Epidermal melanocyte (primary cell): ENCODE results near the gene IGFL4.

Experiments used
- DNase-seq: peaks from one replicate; pipeline ENCODE4 v3.0.0; 2011; ENCODE audit warnings: low spot score; ENCODE audit not compliant: insufficient read length

Gene IGFL4

DNA sequence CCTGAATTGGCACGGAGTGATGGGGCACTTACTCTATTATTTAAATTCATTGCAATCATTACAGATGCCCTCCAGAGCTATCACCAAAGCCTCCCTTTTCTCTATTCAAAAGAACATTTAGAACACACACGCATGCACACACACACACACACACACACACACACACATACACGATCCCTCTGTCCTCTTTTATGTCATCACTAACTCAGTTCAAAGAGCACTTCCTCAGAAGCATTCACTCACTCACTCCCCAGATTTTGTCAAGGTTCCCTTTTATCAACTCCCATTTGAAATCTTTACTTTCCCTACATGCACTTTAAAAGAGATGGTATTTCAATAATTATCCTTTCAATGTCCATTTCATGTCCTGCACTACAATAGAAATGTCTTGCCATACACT lies 22.4 kb upstream of the IGFL4 start:
- DNase-seq = no peak

DNA sequence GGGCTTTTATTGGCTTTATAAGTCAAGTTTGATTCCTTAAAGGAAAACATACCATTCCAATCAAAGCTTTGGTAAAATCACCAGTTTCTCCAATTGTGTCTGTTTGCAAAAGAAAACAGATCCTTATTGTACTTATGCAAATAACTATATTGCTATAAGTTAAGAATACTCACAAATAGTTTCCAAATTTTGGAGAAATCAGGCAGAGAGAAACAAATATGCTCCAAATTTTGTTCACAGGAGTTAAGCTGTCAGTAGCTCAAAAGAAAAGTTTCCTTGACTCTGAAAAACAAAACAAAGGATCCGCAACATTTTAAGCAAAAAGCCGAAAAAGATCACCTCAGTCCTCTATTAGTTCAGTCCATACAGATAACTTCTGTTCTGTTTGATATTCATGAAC lies 19.2 kb upstream of the IGFL4 start:
- no peak for DNase-seq

DNA sequence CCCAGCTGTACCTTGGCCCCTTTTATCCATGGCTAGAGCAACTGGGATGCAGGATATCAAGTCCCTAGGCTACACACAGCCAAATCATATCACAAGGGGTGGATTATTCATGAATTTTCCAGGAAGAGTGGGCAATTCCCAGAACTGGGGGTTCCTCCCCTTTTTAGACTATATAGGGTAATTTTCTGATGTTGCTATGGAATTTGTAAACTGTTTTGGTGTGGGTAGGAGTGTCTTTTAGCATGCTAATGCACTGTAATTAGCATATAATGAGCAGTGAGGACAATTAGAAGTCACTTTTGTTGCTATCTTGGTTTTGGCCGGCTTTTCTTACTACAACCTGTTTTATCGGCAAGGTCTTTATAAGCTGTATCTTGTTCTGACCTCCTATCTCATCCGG lies 18.0 kb upstream of the IGFL4 start:
- no peak for DNase-seq

DNA sequence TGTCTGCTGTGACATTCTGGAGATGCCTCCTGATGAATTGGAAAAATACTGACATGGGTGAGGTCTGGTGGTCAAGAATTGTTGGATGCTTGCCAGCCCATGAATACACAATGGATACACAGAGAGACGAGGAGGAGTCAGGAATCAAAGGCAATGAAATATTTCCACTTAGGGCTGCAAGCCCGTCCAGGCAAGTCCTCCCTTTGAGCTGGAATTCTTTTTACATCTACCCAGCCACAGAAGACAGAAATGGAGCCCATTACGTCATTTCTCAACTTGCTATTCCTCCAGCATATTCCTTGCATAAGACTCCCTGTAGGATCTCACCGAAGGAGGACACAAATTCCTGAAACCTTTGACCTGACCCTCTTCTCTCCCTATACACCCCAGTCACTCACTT lies 15.7 kb upstream of the IGFL4 start:
- no peak for DNase-seq

DNA sequence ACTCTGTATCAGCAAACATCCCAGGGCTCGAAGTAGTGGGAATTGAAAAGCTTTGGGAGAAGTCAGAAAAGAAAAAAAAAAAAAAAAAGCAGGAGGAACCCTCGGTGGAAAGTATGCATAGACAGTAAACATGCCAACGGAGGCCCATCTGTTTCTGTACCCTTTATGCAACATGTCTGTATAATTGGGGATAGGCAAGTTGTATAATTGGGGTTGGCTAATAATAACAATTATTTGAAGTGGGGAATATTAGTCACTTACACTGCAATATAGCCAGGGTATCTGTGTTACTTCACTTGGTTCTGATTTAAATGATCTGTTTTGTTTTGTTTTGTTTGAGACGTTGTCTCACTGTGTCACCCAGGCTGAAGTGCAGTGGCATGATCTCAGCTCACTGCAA lies 12.1 kb upstream of the IGFL4 start:
- DNase-seq = no peak

DNA sequence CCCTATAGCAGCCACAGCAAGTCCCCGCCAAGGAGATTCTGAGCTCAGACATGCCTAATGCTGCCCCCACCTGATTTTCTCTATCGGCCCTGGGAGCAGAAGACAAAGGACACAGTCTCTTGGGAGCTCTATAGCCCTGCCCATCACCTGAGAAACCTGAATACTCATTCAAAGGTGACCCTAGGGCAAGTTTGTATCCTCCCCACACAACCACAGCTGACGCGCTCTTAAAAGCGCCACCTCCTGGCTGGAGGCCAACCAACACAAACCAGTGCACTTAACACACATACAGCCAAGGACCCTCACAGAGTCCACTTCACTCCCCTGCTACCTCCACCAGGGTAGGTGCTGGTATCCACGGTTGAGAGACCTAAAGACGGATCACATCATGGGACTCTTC lies 8.8 kb upstream of the IGFL4 start:
- no peak for DNase-seq

DNA sequence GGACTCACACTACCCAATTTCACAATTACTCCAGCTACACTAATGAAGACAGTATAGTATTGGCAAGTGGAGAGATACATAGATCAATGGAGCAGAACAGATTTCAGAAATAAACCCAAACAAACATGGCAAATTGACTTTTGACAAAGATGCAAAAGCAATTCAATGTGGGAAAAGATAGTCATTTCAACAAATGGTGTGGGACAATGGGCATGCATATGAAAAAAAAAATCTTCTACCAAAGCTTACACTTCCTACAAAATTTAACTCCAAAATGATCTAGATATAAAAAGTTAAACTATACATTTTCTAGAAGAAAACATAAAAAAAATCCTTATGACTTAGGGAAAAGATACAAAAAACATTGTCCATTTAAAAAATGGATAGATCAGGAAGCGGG lies 2.7 kb upstream of the IGFL4 start:
- DNase-seq = no peak

DNA sequence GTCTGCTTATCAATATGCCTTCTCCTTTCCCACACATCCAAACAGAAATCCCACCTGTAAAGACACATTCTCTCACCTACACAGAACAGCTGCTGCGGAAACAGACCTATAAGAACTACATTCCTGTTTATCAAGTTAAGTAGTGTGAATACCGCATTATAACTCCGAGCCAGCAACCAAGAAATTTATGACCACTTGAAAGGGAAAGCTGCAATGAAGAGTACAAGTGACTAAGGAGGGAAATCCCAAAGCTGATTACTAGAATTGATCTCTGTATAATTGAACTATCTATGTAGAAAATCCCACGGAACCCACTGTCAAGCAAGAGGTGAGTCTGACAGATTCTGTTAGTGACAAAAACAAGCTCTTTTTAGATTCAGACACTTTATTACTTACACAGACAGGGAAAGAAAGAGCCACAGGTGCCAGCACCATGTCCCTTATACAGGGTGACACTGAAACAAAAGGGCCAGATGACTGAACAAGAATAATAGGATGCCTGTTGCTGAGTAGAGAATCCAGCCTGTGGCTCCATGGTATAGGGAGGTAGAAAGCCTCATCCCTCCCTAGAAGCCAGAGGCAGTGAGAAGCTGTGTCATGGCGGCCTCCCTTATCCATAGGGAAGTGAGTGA lies 1.6 kb upstream of the IGFL4 start:
- no peak for DNase-seq

DNA sequence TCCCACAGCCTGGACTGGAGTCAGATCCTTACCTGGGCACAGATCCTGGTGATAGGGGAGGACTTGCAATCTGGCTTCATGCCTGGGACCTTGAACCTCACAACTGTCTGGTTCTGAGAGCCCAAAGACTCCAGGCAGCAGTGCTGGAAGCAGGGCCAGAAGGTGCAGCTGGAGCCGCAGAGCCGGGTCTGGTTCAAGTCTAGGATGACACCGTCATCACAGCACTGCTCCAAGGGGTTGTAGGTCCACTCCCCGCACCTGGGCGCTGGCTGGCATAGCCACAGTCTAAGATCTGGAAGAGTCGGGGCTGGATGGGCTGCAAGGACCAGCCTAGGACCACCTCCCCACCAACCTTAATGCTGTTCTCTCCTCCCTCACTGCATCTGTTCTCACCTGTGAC lies 677 bp downstream of the IGFL4 start:
- no peak for DNase-seq

DNA sequence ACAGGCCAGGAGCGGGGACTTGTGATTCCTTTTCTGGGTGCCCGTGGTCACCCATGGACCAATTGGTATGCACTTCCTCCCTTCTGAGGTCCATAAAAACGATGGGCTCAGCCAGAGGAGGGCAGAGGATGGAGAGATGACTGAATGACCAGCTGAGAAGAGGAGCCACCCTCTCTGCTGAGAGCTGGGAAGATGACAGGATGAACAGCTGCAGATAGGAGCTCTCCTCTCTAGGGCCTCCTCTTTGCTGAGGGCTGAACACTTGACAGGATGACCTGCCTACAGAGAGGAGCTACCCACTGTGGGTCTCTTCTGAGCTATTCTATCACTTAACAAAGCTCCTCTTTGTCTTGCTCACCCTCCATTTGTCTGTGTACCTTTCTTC lies 4.1 kb downstream of the IGFL4 start:
- DNase-seq = no peak

DNA sequence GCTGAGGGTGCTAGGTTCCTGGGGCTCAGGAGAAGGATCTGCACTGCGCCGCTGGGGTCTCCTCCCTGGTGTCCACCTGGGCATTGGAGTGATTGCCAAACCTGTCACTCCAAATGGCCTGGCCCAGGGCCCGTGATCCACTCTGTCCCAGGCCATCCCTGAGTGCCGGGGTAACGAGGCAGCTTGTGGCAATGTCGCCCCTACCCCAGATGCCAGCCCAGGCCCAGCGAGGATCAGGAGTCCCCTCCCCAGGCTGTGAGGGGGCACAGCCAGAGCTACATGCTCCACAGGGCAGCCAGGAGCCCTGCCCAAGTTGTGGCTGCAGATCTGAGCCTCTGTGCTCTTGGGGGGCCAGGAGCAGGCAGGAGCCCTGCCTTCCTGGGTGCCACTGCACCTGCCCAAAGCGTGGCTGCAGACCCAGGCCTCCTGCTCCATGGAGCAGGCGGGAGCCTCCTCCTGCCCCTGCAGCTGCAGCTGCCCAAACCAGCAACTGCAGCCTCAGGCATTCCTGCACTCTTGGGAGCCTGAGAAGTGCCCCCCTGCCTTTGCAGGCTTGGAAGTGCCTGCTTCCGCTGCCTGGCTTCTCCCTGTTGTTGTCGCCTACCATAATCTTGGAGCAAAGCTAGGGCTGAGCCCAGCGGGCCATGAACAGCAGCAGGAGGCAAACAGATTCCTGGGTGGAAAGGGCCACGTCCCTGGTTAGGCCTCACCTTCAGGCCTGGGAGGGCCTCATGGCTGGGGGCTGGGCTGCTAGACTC lies 4.6 kb downstream of the IGFL4 start:
- DNase-seq = no peak

DNA sequence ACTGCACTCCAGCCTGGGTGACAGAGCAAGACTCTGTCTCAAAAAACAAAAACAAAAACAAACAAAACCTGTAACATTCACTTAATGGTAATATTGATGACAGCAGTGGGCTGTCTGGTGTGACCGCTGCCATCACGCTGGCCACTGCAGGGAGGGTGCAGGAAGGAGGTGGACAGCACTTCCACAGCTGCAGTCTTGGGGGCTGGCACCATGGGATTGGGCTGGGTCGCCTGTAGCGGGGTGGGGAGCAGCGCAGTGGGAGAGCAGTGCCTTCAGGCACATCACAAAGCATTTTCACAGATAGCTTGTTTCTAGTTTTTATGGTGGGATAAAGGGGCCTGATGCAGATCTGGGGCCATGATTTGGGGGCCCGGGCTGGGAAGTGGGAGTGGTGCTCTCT lies 5.3 kb downstream of the IGFL4 start:
- no peak for DNase-seq

DNA sequence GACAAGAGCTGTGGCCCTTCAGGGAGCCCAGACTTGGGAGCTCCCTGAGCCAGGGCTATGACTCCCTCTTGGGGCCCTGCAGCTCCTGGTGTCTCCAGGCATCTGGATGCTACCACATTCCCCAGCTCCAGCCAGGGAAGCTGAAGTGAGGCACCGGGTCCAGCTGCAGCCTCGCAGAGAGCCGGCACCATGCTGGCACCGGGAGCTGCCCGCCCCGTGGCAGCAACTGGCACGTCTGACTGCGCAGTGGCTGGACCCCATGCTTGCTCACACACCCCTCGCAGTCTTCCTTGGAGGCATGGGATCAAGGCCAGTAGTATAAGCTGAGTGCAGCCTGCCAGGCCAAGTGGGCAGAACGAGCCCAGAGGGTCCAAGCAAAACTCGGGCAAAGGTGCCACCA lies 7.4 kb downstream of the IGFL4 start:
- DNase-seq = no peak

DNA sequence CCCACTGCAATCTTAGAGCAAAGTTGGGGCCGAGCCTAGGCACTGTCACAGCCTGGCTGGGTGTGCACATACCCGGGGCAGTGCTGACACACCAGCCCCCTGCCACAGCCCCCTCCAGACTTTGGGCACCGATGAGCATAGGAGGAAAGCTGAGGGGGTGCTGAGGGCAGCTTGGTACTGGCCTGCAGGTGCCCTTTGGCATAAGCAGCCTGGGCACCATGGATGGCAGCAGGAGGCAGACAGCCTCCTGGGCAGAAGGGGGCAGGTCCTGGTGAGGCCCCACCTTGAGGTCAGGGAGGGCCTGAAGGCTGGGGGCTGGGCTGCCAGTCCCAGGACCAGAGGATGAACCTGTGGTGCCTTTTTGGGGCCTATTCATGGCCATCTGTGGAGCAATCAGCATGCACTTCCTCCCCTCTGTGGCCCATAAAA lies 8.2 kb downstream of the IGFL4 start:
- no peak for DNase-seq

DNA sequence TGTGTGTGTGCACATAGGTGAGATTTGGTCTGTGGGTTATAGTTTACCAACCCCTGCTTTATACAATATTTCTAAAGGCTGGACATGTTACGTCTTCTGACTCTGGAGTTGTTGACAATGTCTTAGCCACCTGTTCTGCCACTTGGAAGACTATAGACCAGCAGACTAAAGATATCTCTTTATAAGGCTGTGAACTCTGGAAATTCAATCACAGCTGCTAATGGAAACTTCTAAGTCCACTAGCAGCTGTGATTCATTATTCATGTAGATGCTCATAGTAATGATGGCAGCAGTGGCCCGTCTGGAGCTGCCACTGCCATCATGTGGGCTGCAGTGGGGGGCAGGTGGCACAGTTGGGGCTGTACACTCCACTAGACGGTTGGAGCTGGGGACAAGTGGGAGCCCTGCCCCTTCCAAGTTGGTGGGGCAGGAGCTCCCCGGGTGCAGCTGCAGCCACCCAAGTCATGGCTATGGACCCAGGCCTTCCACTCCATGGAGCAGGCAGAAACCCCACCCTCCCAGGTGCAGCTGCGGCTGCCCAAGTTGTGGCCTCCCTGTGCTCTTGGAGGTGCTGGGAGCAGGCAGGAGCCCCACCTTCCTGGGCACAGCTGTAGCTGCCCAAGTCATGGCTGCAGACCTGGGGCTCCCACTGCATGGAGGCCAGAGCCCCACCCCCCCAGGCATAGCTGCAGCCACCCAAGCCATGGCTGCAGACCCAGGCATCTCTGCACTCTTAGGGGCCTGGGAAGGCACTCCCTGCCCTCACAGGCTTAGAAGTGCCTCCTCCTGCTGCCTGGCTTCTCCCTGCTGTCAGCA lies 8.8 kb downstream of the IGFL4 start:
- DNase-seq = no peak

DNA sequence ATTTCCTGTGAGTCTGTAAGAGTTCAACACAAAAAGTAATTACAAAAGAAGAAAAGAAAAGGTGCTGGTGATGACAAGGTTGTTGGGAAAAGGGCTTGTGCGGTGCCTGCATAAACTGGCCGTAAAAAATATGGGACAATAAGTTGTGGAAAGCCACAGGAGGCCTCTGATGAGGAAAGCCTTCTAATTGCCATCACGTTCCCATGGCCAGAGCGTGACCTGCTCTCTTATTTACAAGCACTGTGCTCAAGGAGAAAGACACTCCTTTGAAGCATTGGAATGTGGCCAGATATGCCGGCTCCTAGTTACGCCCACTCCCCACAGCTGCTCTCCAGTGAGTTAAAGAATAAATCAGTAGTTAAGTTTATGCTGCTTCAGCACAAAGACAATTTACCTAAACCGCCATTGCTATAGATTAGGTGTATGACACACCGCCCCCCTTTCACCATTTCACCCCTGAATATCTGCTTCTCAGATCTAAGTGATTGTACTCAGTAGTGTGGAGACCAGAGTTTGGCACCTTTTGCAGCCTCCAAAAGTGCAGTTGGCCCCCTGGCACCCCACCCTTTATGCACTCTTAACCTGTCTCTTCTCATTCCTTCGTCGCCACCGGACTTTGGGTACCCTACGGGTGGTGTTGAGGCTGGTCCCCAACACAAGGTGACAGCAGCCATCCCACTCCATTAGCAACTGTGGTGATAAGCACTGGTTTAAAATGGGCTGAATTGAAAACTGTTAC lies 9.8 kb downstream of the IGFL4 start:
- DNase-seq = no peak

DNA sequence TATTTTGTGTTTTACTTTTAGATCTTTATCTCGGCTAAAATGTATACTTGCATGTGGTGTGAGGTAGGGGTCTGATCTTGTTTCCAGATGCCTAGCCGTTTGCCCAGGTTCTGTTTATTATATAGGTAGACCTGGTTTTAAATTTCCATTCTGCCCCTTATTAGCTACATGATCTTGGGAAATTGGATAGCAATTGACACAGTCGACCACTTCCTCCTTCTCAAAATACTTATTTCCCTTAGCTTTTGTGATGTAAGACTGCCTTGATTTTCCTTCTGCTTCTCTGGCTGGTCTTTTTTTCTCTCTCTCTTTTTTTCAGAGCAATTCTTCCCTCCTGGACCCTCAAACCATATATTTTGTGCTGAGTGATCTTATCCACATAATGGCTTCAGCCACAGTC lies 15.0 kb downstream of the IGFL4 start:
- DNase-seq = no peak

DNA sequence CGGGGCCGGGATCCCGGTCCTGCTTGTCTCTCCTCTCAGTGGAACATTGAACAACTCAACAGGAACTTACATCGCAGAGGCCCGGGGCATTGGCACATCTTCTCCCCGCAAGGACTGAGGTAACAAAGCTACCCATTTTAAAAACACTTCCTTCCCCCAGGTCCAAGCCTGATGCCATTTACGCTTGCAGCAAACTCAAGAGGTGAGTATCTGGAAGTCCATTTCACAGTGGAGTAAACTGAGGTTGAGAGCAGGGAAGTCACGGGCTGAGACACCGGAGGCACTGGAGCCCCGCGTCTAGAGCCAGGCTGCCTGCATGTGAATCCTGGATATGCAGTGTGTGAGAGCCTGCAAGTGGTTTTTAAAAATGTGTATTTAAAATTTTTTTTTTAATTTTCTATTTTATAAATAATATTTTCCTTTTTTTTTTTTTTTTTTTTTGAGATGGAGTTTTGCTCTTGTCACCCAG lies 17.5 kb downstream of the IGFL4 start:
- no peak for DNase-seq

DNA sequence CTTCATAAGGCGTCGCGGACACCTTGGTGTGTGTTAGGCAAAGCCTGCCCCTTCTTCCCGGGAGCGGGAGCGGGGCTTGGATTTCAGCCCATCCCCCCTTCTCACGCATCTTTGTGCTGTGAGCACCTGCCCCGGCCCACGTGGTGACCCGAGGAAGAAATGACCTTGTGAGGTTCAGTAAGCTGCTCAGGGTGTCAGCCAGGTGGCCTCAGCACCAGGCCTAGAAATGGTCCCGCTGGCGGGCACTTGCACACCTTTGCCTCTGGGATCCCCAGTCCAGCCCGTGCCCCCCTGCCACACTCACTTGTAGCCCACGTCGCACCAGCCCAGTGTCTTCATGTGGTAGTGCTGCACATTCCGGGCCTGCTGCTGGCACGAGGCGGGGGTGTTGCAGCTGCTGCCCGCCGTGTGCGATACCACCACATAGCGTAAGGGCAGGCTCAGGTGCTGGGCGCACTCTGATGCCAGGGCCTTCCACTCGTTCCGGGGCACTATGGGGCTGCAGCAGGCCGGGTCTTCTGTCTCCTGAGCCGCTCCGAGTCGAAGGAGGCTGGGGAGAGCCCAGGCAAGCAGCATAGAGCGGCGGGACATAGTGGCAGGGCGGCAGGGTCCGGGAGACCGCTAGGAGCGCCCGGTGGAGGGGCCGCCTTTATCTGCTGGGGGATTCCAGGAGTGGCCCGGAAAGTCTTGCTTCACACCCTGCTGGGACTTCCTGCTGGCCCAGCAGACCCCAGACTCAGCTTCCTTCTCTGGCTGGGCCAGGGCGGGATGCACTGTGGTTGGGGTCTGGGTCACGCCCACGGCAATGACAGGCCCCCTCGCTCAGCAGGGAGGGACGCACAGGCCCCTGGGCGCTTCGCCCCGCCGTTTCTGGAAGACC lies 18.1 kb downstream of the IGFL4 start, which contains the start of gene PGLYRP1:
PGLYRP1 (minus strand) TSS at position 623 of the 880 bp plus-strand sequence; CDS start at position 591, 32 bp downstream.
- DNase-seq = no peak

DNA sequence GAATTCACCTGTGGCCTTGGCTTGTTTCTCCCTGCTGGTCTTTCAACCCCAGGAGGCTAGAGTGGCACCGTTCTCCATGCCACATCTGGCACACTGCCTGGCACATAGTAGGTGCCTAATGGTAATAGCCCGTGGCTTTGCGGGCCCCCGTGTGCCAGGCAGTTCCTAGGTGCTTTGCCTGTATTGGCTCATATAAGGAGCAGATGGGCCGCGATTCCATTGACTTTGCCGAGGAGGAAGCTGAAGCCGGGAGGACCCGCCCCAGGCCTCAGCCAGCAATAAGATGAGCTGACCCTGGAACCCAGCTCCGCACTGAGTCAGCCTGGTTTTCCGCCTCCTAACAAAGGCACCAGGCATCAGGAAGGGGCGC lies 18.8 kb downstream of the IGFL4 start:
- no peak for DNase-seq
